ENCODE results near the gene MALRD1.

Gene MALRD1

DNA sequence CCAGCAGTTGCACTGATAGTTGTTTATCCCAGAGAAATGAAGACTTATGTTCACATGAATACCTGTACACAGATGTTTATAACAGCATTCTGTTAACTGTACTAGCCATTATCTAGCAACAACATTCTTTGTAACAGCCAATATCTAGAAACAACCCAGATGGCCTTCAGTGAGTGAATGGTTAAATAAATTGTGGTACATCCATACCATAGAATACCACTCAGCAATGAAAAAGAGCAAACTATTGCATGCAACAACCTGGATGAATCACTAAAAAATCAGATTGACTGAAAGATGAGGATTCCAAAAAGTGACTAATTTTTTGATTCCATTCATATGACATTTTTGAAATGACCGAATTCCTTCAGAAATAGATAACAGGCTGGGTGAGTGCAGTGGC, 360.3 kb downstream of the MALRD1 start:
- DNase-seq = no peak

DNA sequence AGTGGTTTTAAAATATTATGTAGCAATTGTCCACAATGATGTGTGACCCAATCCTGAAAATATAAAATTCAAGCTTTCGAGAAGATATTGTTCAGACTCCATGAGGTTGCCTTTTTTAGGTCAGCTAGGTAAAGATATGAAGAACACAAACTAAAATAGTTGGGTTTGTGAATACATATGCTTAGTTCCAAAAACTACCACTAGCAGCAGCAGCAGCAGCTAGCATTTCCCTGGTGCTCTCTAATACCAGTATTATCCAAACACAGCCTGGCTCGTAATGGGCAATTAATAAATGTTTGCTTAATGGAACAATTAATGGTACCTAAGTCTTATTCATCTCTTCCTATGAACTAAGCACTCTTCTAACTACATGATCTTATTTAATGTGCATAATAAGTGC, 362.5 kb downstream of the MALRD1 start:
- no peak for DNase-seq

DNA sequence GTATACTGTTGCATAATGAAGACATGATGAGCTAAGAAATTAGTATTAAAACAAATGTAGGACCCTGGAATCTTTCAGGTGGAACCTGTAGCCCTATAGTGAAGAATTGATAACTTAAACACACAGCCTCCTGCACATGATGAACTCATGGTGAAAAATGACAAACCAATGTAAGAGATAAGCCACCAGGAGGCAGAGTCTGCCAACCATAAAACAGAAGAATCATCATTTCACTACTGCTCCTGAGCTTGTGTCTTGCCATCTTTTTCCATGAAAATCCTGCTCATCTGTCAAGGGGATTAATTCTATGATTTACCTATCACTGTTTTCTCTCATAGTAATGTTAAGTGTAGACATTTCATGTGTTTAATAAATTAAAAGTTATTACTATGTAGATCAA, 363.9 kb downstream of the MALRD1 start:
- DNase-seq = no peak

DNA sequence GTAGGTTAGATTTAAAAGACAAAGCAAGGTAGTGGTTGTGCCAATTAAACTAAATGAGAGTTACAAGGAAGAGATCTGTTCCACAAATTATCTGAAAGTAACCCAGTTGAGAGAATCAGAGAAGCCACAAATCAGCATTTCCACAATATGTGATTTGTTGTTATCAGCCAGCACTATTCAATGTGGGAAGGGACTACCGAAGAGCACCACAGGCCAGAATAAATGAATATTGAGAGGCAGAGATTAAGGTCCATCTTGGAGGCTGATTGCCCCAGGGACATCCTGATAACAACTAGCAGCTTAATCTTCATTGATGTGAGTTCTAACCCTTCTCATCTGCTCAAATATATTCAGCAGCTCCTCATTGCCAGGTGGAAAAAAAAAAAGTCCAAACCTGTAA, 367.6 kb downstream of the MALRD1 start:
- no peak for DNase-seq

DNA sequence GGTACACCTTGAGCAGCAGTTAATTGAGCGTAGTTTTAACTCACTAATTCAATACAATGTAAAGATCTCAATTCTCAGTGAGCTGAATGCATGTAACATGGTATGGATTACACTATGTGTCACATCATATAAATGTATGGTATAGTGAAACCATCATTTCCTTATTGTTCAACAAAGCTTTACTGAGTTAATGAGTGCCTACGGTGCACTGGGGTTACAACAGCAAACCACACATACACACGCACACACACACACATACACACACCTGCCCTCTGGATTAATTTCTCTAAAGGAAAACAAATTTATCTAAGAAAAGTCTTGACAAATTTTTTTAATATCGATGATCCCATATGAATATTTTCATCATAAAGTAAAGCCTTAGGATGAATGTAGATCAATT, 369.1 kb downstream of the MALRD1 start:
- DNase-seq = no peak

DNA sequence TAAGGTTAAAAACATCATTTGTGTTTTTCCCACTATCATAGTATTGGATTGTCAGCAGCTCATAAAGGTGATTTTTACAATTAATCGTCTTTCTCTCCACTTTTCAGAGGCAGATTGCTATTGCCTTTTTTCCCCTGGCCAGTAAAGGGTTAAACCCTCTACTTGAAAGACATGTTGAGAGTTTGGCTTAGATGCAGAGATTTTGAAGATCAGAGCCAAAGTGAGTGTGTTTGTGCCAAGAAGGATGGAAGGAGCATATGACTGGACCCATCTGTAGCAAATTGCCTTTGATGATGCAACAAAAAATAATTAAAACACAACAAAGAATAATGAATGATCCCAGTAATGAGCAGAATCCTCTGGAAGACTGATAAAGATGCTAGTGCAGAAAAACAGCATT, 373.1 kb downstream of the MALRD1 start:
- no peak for DNase-seq

DNA sequence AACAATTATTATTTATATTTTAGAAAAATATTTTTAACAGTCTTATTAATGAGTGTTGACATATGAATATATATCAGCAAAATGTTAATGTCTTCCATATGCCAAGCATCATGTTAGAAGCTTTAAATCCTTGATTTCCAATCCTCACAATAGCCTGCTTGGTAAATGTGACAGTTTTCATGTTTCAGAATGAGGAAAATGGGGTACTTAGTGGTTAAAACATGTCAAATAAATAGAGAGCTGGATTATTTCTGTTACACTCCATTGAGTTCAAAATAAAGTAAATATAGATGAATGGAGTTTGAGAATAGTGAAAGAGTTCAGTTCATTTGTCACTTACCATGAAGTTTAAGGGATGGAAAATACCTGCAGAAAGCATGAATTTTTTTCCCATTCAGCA, 377.4 kb downstream of the MALRD1 start:
- DNase-seq = no peak

DNA sequence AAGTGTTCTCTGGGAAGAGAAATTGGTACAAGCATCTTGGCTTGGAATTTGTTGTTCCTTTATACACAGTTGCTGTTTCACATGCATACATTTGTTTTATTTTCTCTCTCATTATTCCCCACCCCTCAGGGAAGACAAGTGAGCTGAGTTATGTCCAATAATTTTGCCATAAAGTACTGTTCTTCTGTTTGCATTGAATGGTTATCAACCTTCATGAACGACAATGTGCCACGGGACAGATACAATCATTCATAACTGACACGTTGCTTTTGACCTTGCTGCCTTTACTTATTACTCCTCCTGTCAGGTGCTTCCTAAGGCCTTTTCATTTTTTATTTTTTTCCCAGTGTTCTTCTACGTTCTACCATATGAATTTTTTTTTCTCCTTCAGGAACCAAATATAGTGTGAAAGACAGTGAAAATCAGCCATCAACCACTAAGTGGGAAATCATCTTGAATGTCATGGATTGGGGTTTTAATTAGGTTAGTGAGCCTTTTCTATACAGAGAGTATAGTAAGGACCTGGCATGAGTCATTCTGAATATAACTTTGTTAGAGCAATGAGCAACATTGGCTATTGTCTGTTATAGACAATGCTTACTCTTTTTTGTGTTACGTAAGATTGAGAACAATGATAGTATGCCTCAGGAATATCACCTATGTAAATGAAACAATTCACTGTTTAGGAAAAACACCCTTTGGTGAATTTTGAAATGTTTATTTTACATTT, 383.2 kb downstream of the MALRD1 start:
- DNase-seq = no peak

DNA sequence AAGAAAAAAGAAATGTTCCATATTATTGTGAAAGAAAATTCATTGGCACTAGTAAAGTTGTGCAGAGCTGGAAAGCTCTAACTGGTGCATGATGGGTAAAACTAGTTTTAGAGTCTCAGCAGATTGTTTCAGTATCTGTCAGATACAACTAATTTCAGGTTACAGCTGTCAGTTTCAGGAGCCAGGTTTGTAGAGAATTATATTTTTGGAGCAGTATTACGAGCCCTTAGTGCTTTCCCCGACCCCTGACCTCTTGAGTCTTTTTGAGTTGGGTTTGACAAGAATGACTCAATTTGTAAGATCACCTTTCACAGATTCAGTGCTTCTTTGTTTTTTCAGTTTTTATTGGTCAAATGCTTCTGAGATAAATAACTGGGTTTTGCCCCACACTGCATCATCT, 401.3 kb downstream of the MALRD1 start:
- no peak for DNase-seq

DNA sequence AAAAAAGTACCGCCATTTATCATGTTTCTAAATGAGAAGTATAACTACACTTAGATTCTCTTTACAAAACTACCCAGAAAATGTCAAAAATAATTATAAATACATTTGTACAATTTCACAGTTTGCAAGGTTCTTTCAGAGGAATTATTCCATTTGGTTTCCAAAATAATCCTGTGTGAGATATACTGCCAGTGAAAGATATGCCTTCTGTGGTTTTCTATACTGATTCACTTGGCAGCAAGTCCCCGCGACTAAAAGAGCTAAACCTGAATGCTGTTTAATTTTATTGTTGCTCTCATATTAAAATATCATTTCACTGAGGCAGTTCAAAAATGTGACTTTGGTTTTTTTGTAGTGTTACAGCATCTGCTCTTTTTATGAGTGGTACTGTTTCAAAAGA, 402.8 kb downstream of the MALRD1 start:
- no peak for DNase-seq

DNA sequence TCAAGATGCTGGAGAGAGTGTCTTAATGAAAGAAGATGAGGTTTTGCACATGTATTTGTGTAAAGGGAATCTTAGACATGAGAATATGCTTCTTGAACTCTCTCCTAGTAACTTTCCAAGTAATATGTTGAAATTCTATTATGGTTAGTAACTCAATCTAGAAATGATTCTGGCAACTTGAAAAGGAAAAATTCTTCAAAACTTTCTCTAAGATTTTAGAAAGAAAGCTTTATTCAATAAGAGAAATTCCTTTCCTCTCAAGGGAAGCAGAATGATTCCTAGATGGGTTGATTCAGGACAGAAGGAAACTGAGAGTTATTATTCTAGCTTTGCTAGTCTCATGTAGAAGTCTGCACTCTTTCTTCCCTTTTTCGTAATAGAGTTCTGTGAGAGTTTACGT, 403.3 kb downstream of the MALRD1 start:
- DNase-seq = no peak

DNA sequence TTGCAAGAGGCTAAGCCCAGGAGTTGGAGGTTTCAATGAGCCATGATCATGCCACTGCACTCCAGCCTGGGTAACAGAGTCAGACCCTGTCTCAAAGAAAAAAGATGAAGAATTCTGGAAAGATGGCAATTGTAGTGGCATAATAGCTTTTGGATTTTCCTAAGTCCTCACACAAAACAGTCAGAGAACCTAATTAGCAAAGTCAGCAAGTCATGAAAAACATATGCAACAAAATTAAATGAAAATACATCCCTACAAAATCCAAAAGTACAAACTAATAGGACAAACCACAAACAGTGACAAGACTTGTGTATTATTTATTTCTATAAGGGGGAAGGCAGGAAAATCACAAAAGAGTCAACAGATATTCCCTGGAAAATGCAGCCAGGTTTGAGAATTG, 405.4 kb downstream of the MALRD1 start:
- DNase-seq = no peak

DNA sequence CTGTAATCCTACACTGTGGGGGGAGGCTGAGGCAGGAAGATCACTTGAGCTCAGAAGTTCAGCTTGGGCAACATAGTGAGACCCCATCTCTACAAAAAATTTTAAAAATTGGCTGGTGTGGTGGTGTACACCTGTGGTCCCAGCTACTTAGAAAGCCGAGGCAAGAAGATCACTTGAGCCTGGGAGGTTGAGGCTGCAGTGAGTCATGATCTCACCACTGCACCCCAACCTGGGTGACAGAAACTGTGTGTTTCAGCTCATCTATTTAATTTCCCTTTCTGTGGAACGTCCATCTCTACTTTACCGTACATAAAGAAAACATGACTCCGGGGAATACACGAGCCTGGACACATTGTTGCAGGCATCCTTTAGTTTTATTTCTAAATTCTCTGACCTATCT, 413.0 kb downstream of the MALRD1 start:
- no peak for DNase-seq

DNA sequence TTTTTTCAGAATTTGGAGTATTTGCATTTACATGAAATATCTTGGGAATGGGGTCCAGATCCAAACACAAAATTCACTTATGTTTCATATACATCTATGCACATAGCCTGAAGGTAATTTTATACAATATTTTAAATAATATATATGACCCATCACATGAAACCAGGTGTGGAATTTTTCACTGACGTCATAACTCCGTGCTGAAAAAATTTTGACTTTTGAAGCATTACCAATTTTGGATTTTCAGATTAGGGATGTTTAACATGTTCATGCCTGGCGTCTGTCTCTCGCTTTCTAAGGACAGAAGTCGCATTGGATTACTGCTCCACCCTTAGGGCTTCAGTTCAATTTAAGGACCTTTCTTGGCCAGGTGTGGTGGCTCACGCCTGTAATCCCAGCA, 418.1 kb downstream of the MALRD1 start:
- DNase-seq = no peak

DNA sequence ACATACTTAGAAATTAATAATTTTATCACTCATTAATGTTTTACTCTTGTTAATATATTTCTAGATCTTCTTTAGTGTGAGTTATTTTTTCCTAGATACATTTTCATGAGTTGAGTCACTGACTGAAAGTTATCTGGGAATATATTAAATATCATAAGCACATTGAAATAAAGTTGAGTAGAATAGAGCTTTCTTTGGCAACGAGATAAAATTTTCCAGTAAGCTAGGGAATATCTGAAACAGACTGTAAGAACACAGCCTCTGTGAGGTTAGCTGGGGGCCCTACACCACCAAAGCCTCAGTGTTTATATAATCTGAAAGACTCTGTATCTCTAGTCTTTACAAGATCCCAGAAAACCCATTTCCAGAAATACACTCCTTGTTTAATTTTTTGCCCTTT, 419.8 kb downstream of the MALRD1 start:
- DNase-seq = no peak

DNA sequence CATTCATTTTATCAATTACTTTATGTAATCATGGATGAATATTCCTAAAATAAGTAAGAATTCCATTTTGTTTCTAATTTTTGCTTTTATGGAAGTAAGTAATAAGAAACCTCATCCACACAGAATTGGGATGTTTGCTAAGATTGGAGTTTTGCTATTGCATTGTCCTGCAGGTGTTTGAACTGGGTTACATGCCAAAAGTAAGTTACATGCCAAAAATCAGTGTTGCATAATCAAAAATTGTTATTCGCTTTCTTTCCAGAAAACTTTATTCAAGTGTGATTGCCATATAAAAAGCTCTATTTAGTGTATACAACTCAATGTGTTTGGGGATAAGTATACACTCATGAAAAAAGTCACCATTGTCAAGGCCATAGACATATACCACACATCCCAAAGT, 420.9 kb downstream of the MALRD1 start:
- DNase-seq = no peak

DNA sequence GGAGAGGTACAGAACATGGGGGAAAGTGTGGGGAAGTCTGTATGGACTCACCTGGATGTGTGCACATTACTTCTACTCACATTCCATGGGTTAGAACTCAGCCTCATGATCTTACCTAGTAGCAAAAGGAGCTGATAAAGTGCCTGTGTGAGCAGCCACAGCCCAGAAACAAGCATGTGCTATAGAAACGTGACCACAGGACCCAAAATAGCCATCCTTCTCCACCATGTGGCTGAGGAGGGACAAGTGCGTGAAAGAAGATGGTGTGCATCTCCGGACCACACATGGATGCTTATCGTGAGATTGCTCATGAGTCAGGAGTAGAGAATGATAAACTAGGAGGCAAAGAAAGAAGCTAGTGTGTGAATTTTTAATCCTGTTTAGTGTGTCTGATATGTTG, 431.3 kb downstream of the MALRD1 start:
- no peak for DNase-seq

DNA sequence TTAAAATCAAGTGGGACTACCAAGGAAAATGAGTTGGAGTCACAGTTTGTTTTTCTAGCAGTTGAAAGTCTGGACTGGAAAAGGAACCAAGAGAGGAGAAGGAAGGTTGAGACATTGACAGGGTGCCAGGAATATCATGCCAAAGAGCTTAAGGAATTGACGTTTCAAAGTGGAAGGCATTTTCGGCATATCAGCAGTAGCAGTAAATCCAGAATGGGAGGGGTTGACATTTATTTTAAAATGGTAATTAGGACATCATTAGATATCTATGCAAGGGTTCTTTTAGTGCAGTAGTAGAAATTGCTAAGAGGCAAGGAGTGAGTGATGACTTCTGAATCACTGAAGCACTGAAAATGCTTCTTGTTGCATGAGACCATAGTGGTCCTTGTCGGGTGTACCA, 431.8 kb downstream of the MALRD1 start:
- no peak for DNase-seq

DNA sequence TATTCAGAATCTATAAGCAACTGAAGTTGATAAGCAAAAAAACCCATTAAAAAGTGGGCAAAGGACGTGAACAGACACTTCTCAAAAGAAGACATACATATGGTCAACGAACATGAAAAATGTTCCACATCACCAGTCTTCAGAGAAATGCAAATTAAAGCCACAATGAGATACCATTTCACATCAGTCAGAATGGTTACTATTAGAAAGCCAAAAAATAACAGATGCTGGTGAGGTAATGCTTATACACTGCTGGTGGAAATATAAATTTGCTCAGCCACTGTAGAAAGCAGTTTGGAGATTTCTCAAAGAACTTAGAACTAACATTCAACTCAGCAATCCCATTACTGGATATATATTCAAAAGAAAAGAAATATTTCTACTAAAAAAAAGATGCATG, 434.8 kb downstream of the MALRD1 start:
- DNase-seq = no peak

DNA sequence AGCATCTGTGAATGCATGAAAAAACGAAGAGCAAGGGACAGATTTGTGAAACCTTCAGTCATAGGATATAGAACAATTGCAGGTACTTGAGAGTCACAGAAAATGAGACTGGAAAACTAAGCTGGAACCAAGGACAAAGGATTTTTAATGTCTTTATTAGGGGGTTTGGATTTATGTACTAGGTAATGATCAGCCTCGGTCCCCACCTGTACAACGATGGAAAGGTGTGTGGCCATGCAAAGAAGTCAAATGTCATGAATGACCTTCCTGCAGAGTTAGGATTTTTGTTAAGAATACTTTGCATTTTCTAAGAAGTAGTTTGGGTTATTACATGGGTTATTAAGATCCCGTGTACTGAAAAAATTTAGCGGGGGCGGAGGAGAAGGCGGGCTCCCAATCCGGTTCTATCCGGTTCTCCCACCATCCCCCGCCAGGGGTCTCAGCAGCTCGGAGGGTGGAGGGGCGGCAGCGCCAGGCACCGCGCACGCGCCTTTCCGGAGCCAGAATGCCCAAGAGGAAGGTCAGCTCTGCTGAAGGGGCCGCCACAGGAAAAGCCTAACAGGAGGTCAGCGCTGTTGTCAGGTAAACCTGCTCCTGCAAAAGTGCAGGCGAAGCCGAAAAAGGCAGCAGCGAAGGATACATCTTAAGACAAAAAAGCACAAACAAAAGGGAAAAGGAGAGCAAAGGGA, 440.1 kb downstream of the MALRD1 start:
- DNase-seq = no peak

DNA sequence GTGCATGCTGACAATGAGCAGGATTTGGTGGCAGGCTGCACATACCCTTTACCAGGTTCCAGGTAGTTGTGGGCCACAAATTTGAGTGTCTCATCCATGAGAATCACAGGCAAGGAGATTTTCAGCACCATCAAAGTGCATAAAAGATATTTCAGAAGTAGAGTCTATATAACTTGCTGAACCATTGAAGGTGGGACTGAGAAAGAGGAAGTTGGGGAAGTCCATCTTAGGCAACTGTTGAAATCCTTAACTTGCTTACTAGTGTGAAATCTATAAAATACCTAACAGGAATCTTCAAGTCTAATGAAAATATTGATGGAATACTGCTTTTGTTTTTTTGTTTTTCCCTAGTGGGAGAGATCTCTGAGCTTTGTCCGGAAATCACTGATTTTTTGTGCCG, 442.6 kb downstream of the MALRD1 start:
- DNase-seq = no peak

DNA sequence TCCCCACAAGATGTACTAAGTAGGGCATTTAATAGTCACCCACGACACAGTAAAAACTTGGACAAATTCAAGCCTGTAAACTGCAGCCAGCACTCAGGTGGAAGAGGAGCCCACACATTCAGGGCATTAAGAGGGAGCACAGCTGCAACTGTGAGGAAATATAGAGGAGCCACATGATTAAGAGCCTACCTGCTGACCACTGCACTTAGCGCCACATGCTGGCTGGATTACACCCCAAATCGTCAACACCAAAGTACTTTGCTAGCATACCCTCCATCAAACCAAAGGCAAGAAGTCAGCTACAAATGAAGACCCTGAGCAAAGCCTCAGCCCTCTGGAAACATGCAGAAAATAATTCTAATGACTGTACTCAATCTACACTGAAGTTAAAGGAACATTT, 445.3 kb downstream of the MALRD1 start:
- no peak for DNase-seq

DNA sequence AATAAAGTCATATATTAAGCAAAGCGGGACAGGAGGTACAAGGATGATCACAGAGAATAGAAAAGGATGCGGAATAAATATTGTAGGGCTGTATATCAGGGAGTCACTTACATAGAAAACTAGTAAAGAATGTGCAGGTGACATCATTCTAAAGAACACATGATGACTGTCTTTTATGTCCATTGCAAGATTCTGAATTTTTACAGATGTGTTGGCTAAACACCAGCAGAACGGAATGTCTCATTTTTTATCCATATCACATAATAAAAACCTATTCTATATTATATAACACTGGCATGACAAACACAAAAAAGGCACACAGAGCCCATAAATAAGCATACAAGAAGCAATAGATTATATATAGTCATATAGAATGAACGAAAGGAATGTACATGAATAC, 448.4 kb downstream of the MALRD1 start:
- no peak for DNase-seq

DNA sequence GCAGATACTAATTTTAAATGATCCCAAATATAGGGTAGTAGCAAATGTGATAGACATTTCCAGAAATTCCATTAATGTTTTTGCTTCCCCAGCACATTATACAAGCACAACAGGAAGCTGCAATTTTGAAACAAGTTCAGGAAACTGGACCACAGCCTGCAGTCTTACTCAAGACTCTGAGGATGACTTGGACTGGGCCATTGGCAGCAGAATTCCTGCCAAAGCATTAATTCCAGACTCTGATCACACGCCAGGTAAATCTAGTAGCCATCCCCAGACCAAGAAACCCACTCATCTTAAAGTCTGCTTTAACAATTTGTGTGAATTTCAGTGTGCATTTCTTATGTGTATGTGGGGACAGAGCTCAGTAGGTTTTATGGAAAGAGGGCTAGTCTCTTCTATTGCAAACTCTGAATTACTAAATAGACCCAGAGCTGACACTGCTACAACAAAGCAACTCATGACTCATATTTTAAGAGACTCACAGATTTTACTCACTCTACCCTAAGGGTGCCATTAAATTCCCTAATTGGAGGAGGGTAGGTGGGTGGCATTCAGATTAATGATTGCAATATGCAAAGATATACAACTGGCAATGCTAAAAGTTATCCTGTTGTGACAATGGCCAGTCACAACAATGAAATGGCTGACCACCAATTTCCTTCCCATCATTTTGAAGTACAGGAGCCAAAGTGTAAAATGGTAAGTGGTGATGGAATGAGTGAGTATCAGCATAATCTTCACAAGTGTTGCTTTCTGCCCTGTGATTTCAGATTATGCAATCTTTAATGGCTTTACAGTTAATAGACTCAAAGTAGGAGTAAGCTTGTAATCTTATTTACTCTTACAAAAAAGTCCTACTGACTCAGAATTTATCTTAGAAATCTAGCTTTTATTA, 450.0 kb downstream of the MALRD1 start:
- no peak for DNase-seq

Data from NCI-H1417 treated with DMSO at 0.1 percent for 48 hours (cell line).